Measurements from ENCODE around the gene PSAPL1.

Gene PSAPL1

DNA sequence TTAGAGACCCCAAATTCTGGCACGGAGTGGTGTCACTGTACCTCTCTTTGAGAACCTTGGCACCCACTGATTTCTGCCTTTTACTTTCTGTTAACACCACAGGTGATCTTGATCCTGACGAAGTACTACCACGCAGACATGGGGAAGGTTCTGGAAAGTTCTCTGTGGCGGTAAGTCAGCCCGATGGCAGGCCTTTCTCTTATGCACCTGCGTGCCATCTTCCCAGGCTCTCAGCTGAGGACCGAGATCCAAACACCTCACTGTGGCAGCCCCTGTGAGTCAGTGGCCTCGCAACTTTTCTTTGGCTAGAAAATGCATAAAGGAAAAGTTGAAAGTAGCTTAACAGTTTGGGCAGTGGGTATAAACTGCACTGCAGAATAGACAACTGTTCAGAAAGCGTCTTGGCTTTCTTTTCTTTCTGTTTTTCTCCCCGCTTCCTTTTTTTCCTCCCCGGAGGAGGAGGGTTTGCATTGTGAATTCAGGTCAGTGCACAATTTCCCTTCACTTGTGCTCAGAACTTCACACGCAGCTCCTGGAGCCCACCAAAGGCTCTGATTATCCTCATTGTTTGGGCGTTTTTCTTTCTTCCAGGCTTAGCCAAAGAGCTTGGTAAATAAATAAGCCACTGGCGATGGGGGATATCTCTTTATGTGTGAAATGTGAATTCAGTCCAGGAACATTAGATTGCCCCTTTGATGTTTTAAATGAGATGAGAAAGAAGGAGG is 38.4 kb downstream of the PSAPL1 start:
- DNase-seq (ENCODE audit: low read depth, low spot score), result no peak

DNA sequence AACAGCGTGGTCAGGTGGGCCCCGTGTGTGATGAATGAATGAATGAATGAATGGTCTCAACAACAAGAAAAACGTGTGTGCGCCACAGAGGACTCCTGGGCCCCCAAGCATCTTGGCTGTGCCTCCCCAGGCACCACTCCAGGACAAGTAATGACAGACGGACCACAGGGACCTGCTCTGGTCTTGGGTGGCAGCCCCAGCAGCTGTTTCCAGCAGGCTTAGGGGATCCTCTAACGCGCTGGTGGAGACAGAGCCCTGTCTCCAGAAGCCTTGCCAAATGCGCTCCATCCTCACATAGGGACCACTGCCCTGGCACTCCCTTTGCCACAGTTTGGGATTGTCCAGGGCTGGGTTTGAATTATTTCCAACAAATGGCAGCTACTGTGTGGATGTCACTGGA is 39.1 kb downstream of the PSAPL1 start:
- DNase-seq (ENCODE audit: low read depth, low spot score), result no peak

DNA sequence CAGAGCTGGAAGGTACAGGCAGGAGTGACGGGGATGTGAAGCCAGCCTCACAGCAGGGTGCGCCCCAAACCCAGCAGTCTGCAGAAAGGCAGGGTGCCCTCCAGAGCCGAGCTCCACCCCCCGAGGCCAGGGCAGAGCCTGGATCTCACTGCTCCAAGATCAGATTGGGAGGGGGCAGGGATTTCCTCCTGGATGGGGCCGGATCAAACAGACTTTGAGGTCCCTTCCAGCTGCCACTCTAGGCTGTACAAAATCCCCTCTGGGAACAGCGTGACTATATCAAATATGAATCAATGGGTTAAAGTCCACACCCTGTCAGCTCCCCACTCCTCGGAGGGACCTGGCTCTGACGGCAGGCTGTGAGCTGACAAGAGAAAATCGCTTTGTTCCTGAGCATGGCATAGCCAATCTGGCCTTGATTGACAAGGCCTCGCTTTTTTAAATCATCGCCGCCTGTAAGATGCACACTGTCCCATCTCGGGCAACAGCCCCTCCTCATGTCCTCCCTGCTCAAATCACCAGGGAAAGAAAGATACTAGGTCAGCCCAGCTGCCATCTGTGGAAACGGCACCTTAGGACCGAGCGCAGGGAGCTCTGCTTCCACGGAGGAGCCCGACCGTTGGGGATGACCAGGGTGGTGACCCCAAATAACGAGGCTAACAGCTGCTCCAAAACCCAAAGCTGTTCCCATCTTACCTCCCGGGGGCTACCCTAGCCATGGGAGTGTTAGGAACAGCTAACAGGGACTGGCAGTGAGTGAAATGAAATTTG is 39.9 kb downstream of the PSAPL1 start:
- DNase-seq (ENCODE audit: low read depth, low spot score), result no peak

DNA sequence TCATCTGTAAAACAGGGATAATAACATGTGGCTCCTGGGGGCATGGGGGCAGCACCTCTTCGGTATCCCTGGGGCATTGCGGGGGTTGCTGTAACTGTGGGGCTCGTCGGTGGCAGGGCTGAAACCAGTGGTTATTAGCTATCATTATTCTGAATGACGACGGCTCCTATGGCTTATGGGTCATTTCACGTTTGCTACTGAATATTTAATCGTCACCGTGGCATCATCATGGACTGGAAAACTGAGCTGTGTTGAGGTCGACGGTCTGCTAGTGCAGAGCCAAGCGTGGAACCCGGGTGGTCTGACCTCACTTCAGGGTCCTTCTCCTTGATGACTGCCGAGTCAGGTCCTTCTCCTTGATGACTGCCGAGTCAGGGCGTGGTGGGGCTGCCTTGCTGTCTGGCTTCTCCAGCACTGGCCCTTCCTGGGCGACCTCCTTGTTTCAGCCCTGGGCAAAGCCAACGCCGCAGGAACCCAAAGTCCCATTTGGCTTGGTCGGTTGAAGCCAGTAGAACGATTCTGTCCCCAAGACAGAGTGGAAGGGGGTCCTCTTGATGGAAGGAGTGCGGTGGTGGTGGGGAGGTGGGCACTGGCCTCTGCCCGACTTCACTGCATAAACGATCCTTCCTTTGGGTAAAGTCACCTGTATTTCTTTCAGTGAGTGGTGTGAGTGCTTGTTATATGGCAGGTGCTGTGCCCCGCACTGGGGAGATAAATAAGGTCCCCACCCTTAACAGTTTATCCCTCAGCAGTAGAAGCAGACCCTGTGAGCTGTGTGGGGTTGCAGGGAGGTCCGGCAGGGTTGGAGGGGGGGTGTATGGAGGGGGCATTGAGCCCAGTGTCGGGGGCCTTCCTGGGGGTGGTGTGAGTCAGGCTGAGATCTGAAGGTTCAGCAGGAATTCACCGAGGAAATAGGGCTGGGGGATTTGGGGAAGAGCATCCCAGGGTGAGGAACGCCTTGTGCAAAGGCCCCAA is 40.8 kb downstream of the PSAPL1 start:
- no peak for DNase-seq (ENCODE audit: low read depth, low spot score)

DNA sequence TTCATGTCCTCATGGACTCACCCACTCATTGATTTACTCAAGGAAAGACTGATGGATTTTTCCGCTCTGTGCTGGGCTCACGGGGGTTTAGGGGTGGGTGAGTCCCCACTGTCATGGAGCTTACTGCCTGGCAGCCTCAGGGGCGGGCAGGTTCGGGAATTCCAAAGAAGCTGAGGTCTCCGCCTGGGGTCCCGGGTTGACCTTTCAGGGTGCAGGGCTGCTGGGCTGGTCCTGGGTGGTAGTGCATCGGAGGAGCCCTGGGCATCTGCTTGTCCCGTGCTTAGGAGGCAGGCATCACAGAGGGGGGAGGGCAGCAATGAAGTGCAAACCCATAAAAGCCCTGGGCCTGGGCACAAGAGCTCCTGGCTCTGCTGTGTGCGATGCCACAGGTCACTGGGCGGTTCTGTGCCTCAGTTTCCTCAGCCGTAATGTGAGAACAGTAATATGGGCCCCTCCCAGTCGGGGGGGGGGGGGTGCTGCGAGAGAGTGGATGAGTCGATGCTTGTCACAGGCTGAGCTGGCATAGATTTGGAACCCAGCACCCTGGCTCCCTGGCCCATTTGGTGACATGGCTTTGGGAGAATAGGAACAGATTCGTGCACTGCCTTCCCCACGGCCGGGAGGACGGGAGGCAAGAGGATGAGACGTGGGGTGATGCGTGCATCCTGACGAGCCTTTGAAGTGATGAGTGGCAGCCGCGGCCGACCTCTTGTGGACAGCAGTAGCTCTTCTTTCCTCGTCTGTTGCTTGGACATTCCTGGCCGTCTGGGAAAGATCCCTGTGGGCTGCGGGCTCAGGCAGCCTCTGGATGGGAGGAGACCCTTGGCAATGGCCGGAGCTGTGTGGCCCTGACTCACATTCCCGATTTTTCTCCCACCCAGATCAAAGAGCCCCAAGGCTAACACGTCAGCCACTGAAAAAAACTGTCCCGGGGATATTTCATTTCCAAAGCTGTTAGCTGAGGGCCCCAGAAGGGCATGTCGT is 42.0 kb downstream of the PSAPL1 start:
- DNase-seq (ENCODE audit: low read depth, low spot score), result peak; percentile 69

DNA sequence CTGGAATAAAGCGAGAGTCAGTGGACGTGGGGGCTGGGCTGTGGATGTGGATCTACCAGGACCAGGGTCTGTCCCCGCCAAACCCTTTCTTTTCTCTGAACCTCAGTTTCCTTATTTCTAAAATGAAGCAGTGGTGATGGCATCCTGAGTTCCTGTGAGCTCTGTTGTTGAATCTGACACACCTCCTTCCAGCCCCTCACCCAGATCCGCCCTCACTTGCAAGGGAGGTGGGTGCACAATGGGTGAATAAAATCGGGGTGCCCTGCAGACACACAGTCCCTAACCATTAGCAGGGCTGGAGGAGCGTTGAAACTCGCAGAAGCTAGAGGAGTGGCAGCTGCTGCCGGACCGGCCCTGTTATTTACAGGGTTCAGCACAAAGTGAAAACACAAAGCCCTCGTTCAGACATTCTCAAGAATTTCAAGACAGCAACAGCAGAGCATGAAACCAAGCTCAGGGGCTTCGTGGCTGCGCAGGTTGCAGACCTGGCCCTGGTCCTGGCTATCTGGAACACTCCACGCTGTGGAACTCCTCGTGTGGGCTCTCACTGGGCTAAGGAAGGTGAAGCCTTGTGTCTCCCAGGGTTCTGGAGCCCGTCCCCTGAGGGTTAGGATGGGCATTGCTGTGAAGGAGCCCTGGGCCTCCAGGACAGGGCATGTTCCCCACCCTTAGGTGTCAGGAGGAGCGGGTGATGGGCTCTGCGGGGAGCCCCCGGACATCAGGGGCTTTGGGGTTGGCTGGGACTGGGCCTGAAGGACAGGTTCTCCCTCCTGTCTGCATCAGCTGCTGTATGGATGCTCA is 42.9 kb downstream of the PSAPL1 start:
- no peak for DNase-seq (ENCODE audit: low read depth, low spot score)

DNA sequence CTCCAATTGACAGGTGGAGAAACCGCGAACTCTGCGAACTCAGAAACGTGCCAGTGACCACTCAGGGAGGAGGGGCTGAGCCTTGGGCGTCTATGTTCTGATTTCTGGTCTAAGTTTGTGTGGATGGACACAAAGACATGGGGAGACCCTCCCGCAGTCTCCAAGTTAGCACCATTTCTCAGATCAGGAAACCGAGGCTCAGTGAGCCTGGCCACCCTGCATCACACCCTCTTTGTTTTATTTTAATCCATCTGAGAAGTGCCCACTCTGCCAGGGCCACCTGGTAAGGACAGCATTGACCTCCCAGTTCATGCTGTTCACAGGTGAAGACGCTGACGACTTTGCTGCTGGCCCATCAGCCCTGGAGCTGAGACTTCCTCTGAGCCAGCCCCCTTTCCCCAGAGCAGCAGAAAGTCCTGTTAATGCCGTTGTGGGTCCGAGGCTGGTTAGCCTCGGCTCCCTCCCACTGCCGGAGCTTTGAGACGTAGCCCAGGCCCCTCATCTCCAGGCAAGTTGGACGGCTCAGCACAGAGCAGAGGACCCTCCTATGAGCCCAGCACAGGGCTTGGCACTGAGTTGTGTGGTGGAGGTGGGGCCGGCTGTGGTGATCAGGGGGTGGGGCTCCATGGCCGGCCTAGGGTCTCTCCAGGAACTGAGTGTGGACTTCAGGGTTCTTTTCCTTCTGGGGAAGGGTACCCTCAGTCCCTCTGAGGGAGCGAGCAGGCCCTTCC is 43.7 kb downstream of the PSAPL1 start:
- no peak for DNase-seq (ENCODE audit: low read depth, low spot score)

DNA sequence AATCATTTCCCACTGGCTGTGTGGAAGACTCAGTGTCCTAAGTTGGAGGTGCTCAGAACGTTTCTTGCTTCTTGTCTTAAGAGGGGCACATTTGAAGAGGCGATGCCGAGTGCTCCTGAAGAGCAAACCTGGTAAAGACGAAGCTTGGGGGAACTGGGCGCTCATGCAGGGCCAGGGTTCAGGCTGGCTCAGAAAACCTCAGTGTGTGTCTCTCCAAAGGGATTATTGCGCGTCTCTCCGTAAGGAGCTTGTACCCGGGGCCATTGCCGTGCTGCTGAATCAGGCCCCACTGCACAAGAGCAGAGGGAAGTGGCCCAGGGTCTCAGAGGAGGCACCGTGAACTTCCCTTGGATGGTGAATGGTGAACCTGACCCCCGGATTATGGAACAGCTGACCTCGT is 44.4 kb downstream of the PSAPL1 start:
- no peak for DNase-seq (ENCODE audit: low read depth, low spot score)

DNA sequence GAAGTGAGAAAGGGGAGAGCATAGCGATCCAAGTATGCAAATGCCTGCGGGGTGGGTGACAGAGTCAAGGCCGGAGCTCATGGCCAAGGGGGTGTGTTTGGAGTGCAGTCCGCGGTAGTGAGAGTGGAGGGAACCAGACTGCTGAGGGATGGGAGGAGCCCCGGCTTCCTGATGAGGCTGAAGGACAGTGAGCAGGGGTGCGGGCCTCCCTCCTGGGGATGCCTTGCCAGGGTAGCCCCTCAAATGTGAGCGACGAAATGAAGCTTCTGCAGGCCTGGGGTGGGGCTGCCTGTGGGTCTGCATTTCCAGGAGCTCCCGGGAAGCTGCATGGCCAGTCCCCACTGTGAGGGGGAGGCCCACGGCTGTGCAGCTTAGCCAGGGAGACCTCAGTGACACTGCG is 45.0 kb downstream of the PSAPL1 start:
- DNase-seq (ENCODE audit: low read depth, low spot score), result no peak

DNA sequence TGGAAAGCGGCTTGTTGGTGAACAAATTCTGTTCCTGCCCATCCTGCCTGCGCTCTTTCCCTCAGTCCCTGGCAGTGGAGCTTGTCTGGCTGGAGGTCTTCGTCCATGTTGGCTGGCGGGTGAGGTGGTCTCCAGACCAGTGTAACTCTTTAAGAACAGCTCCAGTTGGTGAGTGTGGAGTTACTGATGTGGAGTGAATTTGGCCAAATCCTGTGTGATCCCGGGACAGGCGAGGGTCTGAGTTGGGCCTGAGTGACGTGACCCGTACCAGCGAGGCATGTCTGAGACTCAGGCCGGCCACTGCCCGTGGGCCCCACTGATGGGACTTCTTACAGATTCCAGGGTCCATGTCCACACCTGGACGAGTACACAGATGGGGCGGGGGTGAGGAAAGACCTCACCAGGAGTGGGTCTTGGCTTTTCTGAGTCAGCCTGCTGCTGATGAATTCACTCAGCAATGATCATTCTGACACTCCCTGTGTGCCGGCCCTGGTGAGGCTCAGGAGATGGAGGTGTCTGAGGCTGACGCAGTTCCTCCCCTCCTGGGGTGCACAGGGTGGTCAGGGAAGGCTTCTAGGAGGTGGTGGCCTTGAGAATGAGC is 45.5 kb downstream of the PSAPL1 start:
- DNase-seq (ENCODE audit: low read depth, low spot score), result no peak

DNA sequence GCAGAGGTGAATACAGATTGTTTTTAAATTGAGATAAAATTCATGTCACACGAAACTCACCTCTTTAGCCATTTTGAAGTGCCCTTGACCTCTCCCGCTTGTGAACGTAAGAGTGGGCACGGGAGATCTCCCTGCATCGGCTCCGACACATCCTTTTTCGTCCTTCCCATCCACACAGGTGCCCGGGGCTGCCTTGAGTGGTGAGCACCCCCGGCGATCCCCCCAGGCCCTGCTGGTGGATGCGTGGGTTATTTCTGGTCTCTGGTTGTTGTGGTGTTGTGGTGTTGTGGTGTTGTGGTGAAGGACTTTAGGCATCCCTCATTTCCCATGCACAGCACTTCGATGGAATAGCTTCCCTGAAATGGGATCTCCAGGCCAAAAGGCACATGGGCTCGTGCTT is 46.1 kb downstream of the PSAPL1 start:
- no peak for DNase-seq (ENCODE audit: low read depth, low spot score)

DNA sequence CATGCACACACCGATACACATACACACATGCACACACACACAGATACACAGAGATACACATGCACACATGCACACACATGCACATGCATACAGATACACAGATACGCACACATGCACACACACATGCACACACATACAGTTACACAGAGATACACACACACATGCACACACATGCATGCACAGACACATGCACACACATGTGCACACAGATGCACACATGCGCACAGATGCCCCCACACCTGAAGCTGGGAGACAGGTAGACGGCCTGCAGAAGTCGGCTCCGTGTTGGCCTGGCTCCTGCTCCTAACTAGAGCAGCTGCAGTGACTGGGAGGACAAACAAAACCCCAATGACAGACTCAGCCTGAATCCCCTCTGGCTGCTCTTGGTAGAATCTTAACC is 46.8 kb downstream of the PSAPL1 start:
- DNase-seq (ENCODE audit: low read depth, low spot score), result no peak

DNA sequence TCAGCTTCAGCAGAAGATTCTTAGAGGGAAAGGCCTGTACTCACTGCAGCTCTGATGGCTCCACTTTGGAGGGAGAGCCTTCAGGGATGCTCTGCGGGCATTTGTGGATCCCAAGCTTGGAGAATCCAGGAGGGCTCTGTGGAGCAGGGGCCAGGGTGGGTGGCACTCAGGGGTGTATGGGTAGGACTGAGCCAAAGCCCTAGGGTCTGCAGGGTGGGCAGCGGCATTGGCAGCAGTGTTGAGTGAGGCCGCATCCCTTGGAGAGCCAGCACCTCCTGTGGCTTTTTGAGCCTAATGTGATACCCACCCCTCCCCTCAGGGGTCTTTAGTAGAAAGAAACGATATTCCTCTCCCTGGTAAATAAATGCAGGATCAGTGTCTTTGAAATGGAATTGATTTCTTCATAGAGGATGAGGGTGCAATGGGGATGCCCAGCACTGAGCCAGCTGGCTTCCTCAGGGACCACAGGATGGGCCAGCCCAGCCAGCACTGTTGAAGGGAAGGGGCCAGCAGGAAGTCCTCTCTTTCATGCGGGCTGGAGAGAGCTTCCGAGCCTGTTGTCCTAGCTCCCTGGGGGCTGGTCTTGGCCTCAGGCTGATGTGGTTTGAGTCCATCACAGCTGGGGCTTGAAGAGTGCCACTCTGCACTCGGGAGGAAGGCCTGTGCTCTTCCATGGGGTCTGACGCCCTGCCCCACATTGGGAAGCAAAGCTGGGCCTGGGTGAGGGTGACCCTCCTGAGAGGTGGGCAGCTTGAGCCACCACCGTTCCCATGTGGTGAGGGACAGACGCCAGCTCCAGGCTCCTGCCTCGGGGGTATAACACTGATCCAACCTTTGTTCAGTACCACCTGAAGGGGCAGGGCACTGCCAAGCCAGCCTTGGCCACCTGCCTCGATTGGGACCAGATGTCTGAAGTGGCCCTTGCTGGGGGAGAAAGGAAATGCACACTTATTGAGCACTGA is 49.5 kb downstream of the PSAPL1 start:
- no peak for DNase-seq (ENCODE audit: low read depth, low spot score)

DNA sequence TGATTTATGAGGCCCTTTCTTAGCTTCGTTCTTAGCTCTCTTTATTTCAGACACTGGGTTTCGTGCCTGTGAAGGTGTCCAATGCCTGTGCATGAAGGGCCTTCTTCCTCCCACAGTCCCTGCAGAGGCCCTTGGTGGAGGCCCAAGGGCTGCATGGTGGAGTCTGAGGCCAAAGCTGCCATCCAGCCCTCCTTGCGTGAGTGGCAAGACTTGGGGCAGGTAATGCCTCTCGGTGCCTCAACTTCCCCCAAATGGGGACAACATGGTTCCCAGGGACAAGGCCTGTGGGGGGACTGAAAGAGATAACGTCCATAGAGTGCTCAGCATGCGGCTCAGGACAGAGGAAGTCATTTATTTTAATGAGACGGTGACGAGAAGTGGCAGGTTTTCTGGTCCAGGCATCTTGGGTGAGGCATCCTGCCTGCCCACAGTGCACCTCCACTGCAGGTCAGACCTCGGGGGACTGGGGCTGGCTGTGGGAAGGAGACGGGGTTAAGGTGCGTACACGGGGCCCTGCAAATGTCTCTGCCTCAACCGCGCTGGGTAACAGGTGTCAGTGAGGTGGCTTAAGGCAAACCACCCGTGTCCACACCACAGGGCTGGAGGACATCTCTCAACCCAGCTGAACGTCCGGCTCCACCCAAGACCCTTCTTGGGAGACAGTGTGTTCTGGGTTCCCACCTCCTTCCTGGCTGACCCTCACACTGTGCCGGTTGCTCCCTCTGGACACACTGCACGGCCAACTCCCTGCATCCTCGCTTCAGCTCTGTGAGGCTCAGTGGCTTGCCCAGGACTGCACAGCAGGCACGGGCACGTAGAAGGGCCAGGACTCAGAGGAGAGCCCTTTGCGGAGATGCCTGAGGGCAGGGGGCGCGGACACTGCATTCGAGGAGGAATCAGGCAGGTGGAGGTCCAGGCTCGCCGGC is 50.5 kb downstream of the PSAPL1 start:
- no peak for DNase-seq (ENCODE audit: low read depth, low spot score)

DNA sequence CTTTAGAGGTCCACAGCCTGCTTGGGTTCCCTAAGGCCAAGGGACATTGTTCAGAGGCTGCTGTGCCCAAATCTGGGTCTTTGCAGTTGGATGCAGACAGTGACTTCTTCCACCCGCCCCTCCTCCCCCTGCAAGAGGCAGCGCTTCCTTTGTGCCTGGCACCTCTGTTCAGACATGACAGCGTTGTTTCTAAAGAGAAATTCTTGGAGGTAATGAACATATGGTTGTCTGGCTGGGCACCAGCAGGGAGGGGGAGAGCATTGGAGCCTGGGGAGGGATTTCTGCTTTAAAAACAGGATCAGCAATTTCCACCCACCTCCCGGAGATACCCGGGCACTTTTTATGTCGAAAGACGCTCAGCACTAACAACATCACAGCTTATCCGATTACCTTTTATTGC is 51.5 kb downstream of the PSAPL1 start:
- DNase-seq (ENCODE audit: low read depth, low spot score), result no peak

DNA sequence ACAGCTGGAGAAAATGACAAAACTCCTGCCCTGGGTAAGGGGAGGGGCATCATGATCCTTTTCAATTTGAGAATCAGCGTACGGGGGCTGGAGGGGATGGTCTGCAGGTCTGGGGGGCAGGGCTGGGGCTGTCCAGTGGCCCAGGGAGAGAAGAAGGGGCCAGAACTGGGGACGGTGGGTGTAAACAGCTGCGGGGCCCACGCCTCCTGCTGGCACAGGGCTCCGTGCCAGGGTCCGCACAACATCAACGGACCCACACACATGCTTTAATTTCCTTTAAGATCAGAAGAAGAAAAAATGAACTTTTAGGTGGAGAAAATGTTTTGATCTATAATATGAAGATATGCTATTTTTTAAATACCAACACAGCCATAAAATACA is 52.1 kb downstream of the PSAPL1 start:
- DNase-seq (ENCODE audit: low read depth, low spot score), result no peak

Data from ELF-1 (cell line).